GM18909 (cell line): ENCODE results near the gene NYNRIN.
A peak's percentile ranks its signal among the peaks of the same experiment; 100 is the strongest.

ENCODE experiments used
- ATAC-seq: cut with Tn5 transposase; IDR thresholded peaks from one replicate; pipeline ENCODE4 v1.9.1; 2021; ENCODE audit warnings: mild to moderate bottlenecking; ENCODE audit not compliant: unreplicated experiment, poor library complexity

Gene NYNRIN

GRCh38 chr14:24429395-24430142, 30.8 kb downstream of the NYNRIN start, which contains the start of the genes CBLN3 and KHNYN:
Gene CBLN3, minus strand, starts transcription at chr14:24429668. Its CDS starts 614 bp downstream, at chr14:24429054.
Gene KHNYN, plus strand, starts transcription at chr14:24429954. Its CDS starts 777 bp downstream, at chr14:24430731.
- ATAC-seq: peak; percentile 87

GRCh38 chr14:24430143-24430681, 31.4 kb downstream of the NYNRIN start:
- ATAC-seq: peak; percentile 60

GRCh38 chr14:24430682-24431568, 32.1 kb downstream of the NYNRIN start:
- peak; percentile 43 for ATAC-seq

GRCh38 chr14:24431569-24432258, 32.9 kb downstream of the NYNRIN start:
- peak; percentile 49 for ATAC-seq

- no peak for ATAC-seq
Observed at GRCh38 chr14:24432259-24433131, 33.7 kb downstream of the NYNRIN start.

GRCh38 chr14:24434036-24434435, 35.2 kb downstream of the NYNRIN start:
- ATAC-seq: no peak

GRCh38 chr14:24434676-24435075, 35.9 kb downstream of the NYNRIN start:
- ATAC-seq: no peak

- no peak for ATAC-seq
Observed at GRCh38 chr14:24435192-24435810, 36.5 kb downstream of the NYNRIN start.

- ATAC-seq: no peak
Observed at GRCh38 chr14:24435998-24436354, 37.2 kb downstream of the NYNRIN start.

GRCh38 chr14:24436355-24437019, 37.7 kb downstream of the NYNRIN start:
- peak; percentile 50 for ATAC-seq

- ATAC-seq: no peak
Observed at GRCh38 chr14:24437020-24437735, 38.4 kb downstream of the NYNRIN start.

GRCh38 chr14:24437736-24438067, 38.9 kb downstream of the NYNRIN start:
- no peak for ATAC-seq

- ATAC-seq: no peak
Observed at GRCh38 chr14:24438223-24439097, 39.7 kb downstream of the NYNRIN start.

- no peak for ATAC-seq
Observed at GRCh38 chr14:24439257-24439656, 40.5 kb downstream of the NYNRIN start.

GRCh38 chr14:24439830-24440605, 41.2 kb downstream of the NYNRIN start:
- ATAC-seq: no peak
